Prostate gland (tissue), 2 donors: Measurements from ENCODE around the gene LORICRIN.

ENCODE experiments used
- POLR2A ChIP-seq: fragments of 450-650 bp; IDR thresholded peaks from one replicate; pipeline ENCODE4 v1.6.1; 2016; ENCODE audit warnings: antibody characterized with exemption, mild to moderate bottlenecking
- POLR2AphosphoS5 ChIP-seq: sonication (generic); formaldehyde crosslinking; IDR thresholded peaks from one replicate; pipeline ENCODE4 v1.6.1; 2017; ENCODE audit warnings: antibody characterized with exemption
- TF ChIP-seq, protein P1 (sequence below), 4 experiments: fragments of 200-600 bp in 2 of 4; fragments of 450-650 bp in 2 of 4; sonication (generic) in 2 of 4; IDR thresholded peaks; 1 replicate in 3 of 4; 2 replicates in 1 of 4; pipeline ENCODE4 v1.5.1; 2016 to 2019; ENCODE audit warnings: antibody characterized with exemption in 4 of 4, mild to moderate bottlenecking in 2 of 4, moderate library complexity in 2 of 4

DNA sequence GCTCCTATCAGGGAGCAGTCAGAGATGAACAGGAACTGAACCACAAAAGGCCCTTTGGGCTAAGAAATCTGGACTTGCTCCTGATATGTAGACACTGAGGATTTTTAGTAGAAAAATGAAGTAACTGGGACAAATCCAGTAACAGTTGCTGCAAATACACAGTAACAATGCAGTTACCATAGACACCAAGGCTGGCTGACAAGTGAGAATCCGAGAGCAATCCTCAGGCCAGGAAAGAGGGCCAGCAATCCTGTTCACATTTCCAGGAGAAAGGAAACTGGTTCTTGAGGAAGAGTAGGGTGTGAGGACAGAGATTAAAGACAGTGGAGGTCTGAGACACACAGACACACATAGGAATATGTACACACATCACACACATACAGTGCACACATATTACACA is 9.3 kb upstream of the LORICRIN start:
- TF ChIP-seq, protein P1, sequence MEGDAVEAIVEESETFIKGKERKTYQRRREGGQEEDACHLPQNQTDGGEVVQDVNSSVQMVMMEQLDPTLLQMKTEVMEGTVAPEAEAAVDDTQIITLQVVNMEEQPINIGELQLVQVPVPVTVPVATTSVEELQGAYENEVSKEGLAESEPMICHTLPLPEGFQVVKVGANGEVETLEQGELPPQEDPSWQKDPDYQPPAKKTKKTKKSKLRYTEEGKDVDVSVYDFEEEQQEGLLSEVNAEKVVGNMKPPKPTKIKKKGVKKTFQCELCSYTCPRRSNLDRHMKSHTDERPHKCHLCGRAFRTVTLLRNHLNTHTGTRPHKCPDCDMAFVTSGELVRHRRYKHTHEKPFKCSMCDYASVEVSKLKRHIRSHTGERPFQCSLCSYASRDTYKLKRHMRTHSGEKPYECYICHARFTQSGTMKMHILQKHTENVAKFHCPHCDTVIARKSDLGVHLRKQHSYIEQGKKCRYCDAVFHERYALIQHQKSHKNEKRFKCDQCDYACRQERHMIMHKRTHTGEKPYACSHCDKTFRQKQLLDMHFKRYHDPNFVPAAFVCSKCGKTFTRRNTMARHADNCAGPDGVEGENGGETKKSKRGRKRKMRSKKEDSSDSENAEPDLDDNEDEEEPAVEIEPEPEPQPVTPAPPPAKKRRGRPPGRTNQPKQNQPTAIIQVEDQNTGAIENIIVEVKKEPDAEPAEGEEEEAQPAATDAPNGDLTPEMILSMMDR (IDR thresholded peaks at IDR 0.05): no peak
- TF ChIP-seq POLR2A (no peak), POLR2AphosphoS5 (no peak)
